ENCODE measurements around the gene GRIK2.

GRIK2 gene

GRCh38 chr6:101907356-101908217, 514.1 kb downstream of the GRIK2 start:
- TF ChIP-seq CTCF (IDR thresholded peaks at IDR 0.05; ENCODE audit: insufficient read depth, missing control alignments): no peak
- DNase-seq (ENCODE audit: insufficient read length, low spot score) (no peak), FAIRE-seq (no peak)

- TF ChIP-seq CTCF (IDR thresholded peaks at IDR 0.05; ENCODE audit: insufficient read depth, missing control alignments): no peak
- FAIRE-seq (no peak), DNase-seq (ENCODE audit: insufficient read length, low spot score) (no peak)
Measured at GRCh38 chr6:101909366-101909765, 515.9 kb downstream of the GRIK2 start.

- no peak for TF ChIP-seq CTCF (IDR thresholded peaks at IDR 0.05; ENCODE audit: insufficient read depth, missing control alignments)
- DNase-seq (ENCODE audit: insufficient read length, low spot score) (no peak), FAIRE-seq (peak; percentile 94)
Measured at GRCh38 chr6:101912311-101912710, 518.8 kb downstream of the GRIK2 start.

GRCh38 chr6:101918471-101918870, 525.0 kb downstream of the GRIK2 start:
- FAIRE-seq (no peak), DNase-seq (ENCODE audit: insufficient read length, low spot score) (no peak)
- TF ChIP-seq CTCF (IDR thresholded peaks at IDR 0.05; ENCODE audit: insufficient read depth, missing control alignments): no peak

GRCh38 chr6:101921829-101922450, 528.4 kb downstream of the GRIK2 start:
- no peak for FAIRE-seq
- no peak for TF ChIP-seq CTCF (IDR thresholded peaks at IDR 0.05; ENCODE audit: insufficient read depth, missing control alignments)
- DNase-seq (ENCODE audit: insufficient read length, low spot score): no peak

GRCh38 chr6:101926149-101926925, 532.8 kb downstream of the GRIK2 start:
- peak; percentile 11 for FAIRE-seq
- DNase-seq (ENCODE audit: insufficient read length, low spot score): no peak
- TF ChIP-seq CTCF (IDR thresholded peaks at IDR 0.05; ENCODE audit: insufficient read depth, missing control alignments): no peak

All from D721Med (cell line).